Endothelial cell (in vitro differentiated cells): ENCODE measurements around the gene ADAMTS4. TPM values are rescaled to one million over a fixed set of nuclear protein-coding genes. Genes with fewer than 3 reads are reported as not detected.

Experiments used
- DNase-seq: peaks from one replicate; pipeline ENCODE4 v3.0.0; 2021; ENCODE audit warnings: low spot score
- H3K27ac Mint-ChIP-seq: one replicate; pipeline ENCODE4 v1.8.0; 2021; ENCODE audit warnings: mixed read lengths, inconsistent platforms; ENCODE audit not compliant: unreplicated experiment
- H3K27me3 Mint-ChIP-seq: one replicate; pipeline ENCODE4 v1.8.0; 2021; ENCODE audit warnings: mild to moderate bottlenecking, moderate library complexity, mixed read lengths, inconsistent platforms; ENCODE audit not compliant: unreplicated experiment
- H3K36me3 Mint-ChIP-seq: one replicate; pipeline ENCODE4 v1.8.0; 2021; ENCODE audit warnings: mild to moderate bottlenecking, low read depth, mixed read lengths, inconsistent platforms; ENCODE audit not compliant: unreplicated experiment
- H3K4me1 Mint-ChIP-seq: one replicate; pipeline ENCODE4 v1.8.0; 2021; ENCODE audit warnings: mild to moderate bottlenecking, mixed read lengths, inconsistent platforms; ENCODE audit not compliant: unreplicated experiment
- H3K4me3 Mint-ChIP-seq: one replicate; pipeline ENCODE4 v1.8.0; 2021; ENCODE audit warnings: mild to moderate bottlenecking, mixed read lengths, inconsistent platforms; ENCODE audit not compliant: unreplicated experiment
- H3K9me3 Mint-ChIP-seq: one replicate; pipeline ENCODE4 v1.8.0; 2021; ENCODE audit warnings: mixed read lengths, inconsistent platforms; ENCODE audit not compliant: unreplicated experiment
- total RNA-seq: library from RNA; stranded (reverse); fragmentation: NEBNext Ultra II Directional; extraction: Animal tissue kit (Norgen Biotek cat#: 25700); gene quantifications from one replicate; pipeline ENCODE4 v1.2.1, GENCODE V29; 2021; ENCODE audit not compliant: unreplicated experiment
- TF ChIP-seq, protein P1 (sequence below): fragments of 200-600 bp; sonication (generic); IDR thresholded peaks from one replicate; pipeline ENCODE4 v1.5.0; 2021; ENCODE audit warnings: antibody characterized with exemption; ENCODE audit not compliant: unreplicated experiment

ADAMTS4 gene
- total RNA-seq, 1 donor from 2014 or later, result 56.8 TPM

DNA sequence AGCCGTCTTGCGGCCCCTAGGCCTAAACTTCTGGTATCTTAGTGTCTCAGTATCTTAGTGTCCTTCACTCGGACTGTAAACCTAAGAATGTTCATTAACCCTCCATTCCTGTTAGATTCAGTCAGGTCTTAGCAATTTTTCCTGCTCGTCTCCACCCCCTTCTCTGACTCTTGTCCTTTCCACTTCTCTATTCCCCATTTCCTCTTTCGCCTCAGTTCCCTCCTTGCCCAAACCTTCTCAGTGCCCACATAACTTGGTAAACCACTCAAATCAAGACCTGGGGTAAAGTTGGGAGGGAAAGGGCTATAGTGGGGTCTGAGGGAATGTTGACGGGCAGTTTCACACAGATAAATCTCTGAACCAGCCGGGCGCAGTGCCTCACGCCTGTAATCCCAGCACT is 15.5 kb upstream of the ADAMTS4 start:
- peaks cover 1% of the 10 kb centered on the region for H3K27me3 Mint-ChIP-seq
- no peak overlapping the region for H3K27ac Mint-ChIP-seq
- TF ChIP-seq, protein P1, sequence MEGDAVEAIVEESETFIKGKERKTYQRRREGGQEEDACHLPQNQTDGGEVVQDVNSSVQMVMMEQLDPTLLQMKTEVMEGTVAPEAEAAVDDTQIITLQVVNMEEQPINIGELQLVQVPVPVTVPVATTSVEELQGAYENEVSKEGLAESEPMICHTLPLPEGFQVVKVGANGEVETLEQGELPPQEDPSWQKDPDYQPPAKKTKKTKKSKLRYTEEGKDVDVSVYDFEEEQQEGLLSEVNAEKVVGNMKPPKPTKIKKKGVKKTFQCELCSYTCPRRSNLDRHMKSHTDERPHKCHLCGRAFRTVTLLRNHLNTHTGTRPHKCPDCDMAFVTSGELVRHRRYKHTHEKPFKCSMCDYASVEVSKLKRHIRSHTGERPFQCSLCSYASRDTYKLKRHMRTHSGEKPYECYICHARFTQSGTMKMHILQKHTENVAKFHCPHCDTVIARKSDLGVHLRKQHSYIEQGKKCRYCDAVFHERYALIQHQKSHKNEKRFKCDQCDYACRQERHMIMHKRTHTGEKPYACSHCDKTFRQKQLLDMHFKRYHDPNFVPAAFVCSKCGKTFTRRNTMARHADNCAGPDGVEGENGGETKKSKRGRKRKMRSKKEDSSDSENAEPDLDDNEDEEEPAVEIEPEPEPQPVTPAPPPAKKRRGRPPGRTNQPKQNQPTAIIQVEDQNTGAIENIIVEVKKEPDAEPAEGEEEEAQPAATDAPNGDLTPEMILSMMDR, result no peak
- DNase-seq, result no peak
- H3K9me3 Mint-ChIP-seq, result no peaks in the 10 kb centered on the region
- peaks cover 28% of the 10 kb centered on the region for H3K4me1 Mint-ChIP-seq
- peaks cover 46% of the 10 kb centered on the region for H3K36me3 Mint-ChIP-seq
- H3K4me3 Mint-ChIP-seq, result no peak overlapping the region

- peak overlapping the region; percentile 5 for H3K4me3 Mint-ChIP-seq
- no peaks in the 10 kb centered on the region for H3K9me3 Mint-ChIP-seq
- no peak overlapping the region for H3K27ac Mint-ChIP-seq
- peaks cover 50% of the 10 kb centered on the region for H3K36me3 Mint-ChIP-seq
- TF ChIP-seq, protein P1, result peak; percentile 92
- H3K4me1 Mint-ChIP-seq, result peaks cover 11% of the 10 kb centered on the region
- peaks cover 1% of the 10 kb centered on the region for H3K27me3 Mint-ChIP-seq
- DNase-seq, result peak; percentile 75
Measured at GRCh38 chr1:161209790-161210409, 11.0 kb upstream of the ADAMTS4 start.

DNA sequence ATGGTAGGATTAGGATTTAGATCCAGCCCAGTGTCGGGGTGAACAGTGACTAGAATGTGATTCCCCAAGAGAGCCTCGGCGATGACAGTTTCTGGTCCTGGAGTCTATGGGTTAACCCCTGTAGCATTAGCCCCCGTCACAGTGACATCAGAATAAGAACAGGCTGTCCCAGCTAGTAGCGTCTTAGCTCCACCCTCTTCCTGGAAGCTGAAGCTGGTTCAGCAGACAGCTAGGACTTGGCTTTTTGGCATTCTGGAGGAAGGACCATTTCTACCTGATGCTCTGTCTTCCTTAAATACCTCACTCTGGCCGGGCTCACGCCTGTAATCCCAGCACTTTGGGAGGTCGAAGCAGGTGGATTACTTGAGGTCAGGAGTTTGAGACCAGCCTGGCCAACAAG is 8.3 kb upstream of the ADAMTS4 start:
- TF ChIP-seq, protein P1, result no peak
- no peak overlapping the region for H3K4me3 Mint-ChIP-seq
- H3K27me3 Mint-ChIP-seq, result no peaks in the 10 kb centered on the region
- no peak for DNase-seq
- H3K27ac Mint-ChIP-seq, result no peak overlapping the region
- peaks cover 20% of the 10 kb centered on the region for H3K4me1 Mint-ChIP-seq
- H3K36me3 Mint-ChIP-seq, result peaks cover 37% of the 10 kb centered on the region
- no peaks in the 10 kb centered on the region for H3K9me3 Mint-ChIP-seq

- peaks cover 24% of the 10 kb centered on the region for H3K4me1 Mint-ChIP-seq
- DNase-seq, result no peak
- H3K9me3 Mint-ChIP-seq, result no peaks in the 10 kb centered on the region
- H3K27me3 Mint-ChIP-seq, result no peaks in the 10 kb centered on the region
- H3K36me3 Mint-ChIP-seq, result peaks cover 31% of the 10 kb centered on the region
- H3K4me3 Mint-ChIP-seq, result no peak overlapping the region
- TF ChIP-seq, protein P1, result no peak
- H3K27ac Mint-ChIP-seq, result no peak overlapping the region
Measured at GRCh38 chr1:161206411-161207140, 7.7 kb upstream of the ADAMTS4 start.
